ENCODE results near the gene CSPG5.

- TF ChIP-seq REST (IDR thresholded peaks at IDR 0.05) (no peak), BHLHE40 (IDR thresholded peaks at IDR 0.05; ENCODE audit: low read depth, low read length) (no peak), HOXA7 (CRISPR knock-in tag; IDR thresholded peaks at IDR 0.05) (no peak), CHD4 (IDR thresholded peaks at IDR 0.05; ENCODE audit: borderline replicate concordance) (no peak), MAZ (IDR thresholded peaks at IDR 0.05; ENCODE audit: borderline replicate concordance, low read depth, low read length) (no peak), TP53 (CRISPR knock-in tag; IDR thresholded peaks at IDR 0.05) (no peak), HMGXB4 (CRISPR knock-in tag; IDR thresholded peaks at IDR 0.05; ENCODE audit: borderline replicate concordance) (no peak), ZC3H11A (IDR thresholded peaks at IDR 0.05) (no peak)
- TF ChIP-seq, protein P1, sequence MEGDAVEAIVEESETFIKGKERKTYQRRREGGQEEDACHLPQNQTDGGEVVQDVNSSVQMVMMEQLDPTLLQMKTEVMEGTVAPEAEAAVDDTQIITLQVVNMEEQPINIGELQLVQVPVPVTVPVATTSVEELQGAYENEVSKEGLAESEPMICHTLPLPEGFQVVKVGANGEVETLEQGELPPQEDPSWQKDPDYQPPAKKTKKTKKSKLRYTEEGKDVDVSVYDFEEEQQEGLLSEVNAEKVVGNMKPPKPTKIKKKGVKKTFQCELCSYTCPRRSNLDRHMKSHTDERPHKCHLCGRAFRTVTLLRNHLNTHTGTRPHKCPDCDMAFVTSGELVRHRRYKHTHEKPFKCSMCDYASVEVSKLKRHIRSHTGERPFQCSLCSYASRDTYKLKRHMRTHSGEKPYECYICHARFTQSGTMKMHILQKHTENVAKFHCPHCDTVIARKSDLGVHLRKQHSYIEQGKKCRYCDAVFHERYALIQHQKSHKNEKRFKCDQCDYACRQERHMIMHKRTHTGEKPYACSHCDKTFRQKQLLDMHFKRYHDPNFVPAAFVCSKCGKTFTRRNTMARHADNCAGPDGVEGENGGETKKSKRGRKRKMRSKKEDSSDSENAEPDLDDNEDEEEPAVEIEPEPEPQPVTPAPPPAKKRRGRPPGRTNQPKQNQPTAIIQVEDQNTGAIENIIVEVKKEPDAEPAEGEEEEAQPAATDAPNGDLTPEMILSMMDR (IDR thresholded peaks at IDR 0.05), result no peak
These were observed 57.9 kb downstream of the CSPG5 start for GRCh38 chr3:47520756-47521155.

Data from A549 (cell line).